Liver (tissue), 3 donors: ENCODE data around the gene ALG1L2.
A peak's percentile ranks its signal among the peaks of the same experiment; 100 is the strongest.
"Not testable (repeated sequence)": the region's sequence is repeated elsewhere in the genome, so short reads cannot be mapped to it uniquely, and the experiment has no call there.

ENCODE experiments used
- CTCF ChIP-seq: fragments of 150-350 bp; IDR thresholded peaks from 2 replicates; pipeline ENCODE4 v1.5.1; 2017; ENCODE audit warnings: improper control_type of control experiment, low read depth, low read length; ENCODE audit not compliant: missing input control
- EGR1 ChIP-seq, 2 donors: IDR thresholded peaks; 2 replicates each; pipeline ENCODE4 v1.6.1; 2016 to 2018; ENCODE audit warnings: antibody characterized with exemption in 2 of 2, low read depth in 2 of 2
- FOXA1 ChIP-seq: IDR thresholded peaks from 2 replicates; pipeline ENCODE4 v1.6.1; 2016; ENCODE audit warnings: antibody characterized with exemption
- GABPA ChIP-seq, 2 donors: IDR thresholded peaks in 1 of 2; conservative IDR thresholded peaks in 1 of 2; 2 replicates each; pipeline ENCODE4 v1.6.1; 2016; ENCODE audit warnings: antibody characterized with exemption in 2 of 2, mild to moderate bottlenecking in 1 of 2, moderate library complexity in 1 of 2
- HNF4A ChIP-seq, 2 donors: conservative IDR thresholded peaks; 2 replicates each; pipeline ENCODE4 v1.6.1; 2016; ENCODE audit warnings: antibody characterized with exemption in 2 of 2, mild to moderate bottlenecking in 2 of 2
- JUND ChIP-seq, 2 donors: IDR thresholded peaks; 2 replicates each; pipeline ENCODE4 v1.6.1; 2016; ENCODE audit warnings: antibody characterized with exemption in 2 of 2
- NR2F2 ChIP-seq: IDR thresholded peaks from 2 replicates; pipeline ENCODE4 v1.6.1; 2016; ENCODE audit warnings: antibody characterized with exemption
- RAD21 ChIP-seq, 2 donors: IDR thresholded peaks; 2 replicates each; pipeline ENCODE4 v1.6.1; 2016; ENCODE audit warnings: antibody characterized with exemption in 2 of 2, mild to moderate bottlenecking in 2 of 2
- SP1 ChIP-seq: IDR thresholded peaks from 2 replicates; pipeline ENCODE4 v1.6.1; 2018; ENCODE audit warnings: antibody characterized with exemption, mild to moderate bottlenecking
- TAF1 ChIP-seq: conservative IDR thresholded peaks from 2 replicates; pipeline ENCODE4 v1.6.1; 2016; ENCODE audit warnings: antibody characterized with exemption, mild to moderate bottlenecking
- YY1 ChIP-seq: IDR thresholded peaks from 2 replicates; pipeline ENCODE4 v1.6.1; 2016; ENCODE audit warnings: antibody characterized with exemption, mild to moderate bottlenecking
- TF ChIP-seq, protein P1 (sequence below): IDR thresholded peaks from 2 replicates; pipeline ENCODE4 v1.6.1; 2016; ENCODE audit warnings: antibody characterized with exemption
- TF ChIP-seq, protein P2 (sequence below): IDR thresholded peaks from 2 replicates; pipeline ENCODE4 v1.6.1; 2016; ENCODE audit warnings: antibody characterized with exemption
- donor health status: healthy.
- donor health status: healthy.

- not testable (repeated sequence) for TF ChIP-seq SP1; CTCF; TAF1; YY1; FOXA1; GABPA (IDR thresholded peaks at IDR 0.05 in 1 of 2, conservative IDR thresholded peaks at IDR 0.05 in 1 of 2); RAD21 (IDR thresholded peaks at IDR 0.05); EGR1 (IDR thresholded peaks at IDR 0.05; ENCODE audit: low read depth in 2 of 2); NR2F2
- peak in 1 of 2 donors; percentile 9 for TF ChIP-seq JUND (IDR thresholded peaks at IDR 0.05)
- TF ChIP-seq, protein P1, sequence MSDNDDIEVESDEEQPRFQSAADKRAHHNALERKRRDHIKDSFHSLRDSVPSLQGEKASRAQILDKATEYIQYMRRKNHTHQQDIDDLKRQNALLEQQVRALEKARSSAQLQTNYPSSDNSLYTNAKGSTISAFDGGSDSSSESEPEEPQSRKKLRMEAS = peak; percentile 19
- TF ChIP-seq, protein P2, sequence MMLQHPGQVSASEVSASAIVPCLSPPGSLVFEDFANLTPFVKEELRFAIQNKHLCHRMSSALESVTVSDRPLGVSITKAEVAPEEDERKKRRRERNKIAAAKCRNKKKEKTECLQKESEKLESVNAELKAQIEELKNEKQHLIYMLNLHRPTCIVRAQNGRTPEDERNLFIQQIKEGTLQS = not testable (repeated sequence)
- TF ChIP-seq HNF4A (conservative IDR thresholded peaks at IDR 0.05) = peak in 1 of 2 donors; percentile 21
These were observed 30.5 kb downstream of the ALG1L2 start for GRCh38 chr3:130111865-130112747.
